ENCODE data around the gene TRIM40.

DNA sequence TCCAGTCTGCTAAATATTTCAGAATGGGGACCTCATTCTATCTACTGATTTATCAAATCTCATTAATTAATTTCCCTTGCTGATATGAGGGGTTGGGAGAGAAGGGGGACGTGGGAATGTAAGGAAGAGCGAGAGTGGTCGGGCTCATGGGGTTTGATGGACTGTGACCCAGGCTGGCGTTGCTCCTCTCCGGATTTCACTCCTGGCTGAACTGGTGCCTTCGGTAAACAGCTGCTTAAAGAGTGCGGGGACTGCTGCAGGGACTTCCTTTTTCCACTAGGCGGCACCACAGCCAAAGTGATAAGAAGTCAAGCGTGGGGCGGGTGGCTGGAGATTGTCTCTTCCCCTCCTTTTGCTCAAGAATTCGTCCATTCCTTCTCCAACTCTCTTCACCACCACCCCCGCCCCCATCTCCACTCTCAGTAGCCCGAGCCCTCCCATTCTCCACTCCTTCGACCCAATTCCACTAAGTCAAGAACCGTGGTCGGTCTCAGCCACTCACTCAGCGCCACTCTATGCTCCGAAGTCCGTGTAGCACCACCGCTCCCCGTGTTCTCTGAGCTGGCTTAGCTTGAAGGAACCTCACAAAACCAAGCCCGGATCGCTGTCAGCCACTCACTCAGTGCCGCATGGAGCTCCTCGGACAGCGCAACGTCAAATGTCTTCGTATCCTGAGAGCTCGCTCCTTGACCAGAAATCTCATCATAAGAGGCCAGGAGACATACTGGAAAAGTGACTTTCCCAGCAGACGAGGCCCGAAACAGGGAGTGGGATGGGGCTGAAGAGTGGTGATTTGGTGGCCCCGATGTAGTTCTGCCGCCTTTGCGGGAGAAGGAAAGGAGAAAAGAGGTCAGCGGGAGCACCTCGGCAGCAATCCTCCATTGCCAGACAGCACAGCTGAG, 32.7 kb upstream of the TRIM40 start:
- TF ChIP-seq, protein P1, sequence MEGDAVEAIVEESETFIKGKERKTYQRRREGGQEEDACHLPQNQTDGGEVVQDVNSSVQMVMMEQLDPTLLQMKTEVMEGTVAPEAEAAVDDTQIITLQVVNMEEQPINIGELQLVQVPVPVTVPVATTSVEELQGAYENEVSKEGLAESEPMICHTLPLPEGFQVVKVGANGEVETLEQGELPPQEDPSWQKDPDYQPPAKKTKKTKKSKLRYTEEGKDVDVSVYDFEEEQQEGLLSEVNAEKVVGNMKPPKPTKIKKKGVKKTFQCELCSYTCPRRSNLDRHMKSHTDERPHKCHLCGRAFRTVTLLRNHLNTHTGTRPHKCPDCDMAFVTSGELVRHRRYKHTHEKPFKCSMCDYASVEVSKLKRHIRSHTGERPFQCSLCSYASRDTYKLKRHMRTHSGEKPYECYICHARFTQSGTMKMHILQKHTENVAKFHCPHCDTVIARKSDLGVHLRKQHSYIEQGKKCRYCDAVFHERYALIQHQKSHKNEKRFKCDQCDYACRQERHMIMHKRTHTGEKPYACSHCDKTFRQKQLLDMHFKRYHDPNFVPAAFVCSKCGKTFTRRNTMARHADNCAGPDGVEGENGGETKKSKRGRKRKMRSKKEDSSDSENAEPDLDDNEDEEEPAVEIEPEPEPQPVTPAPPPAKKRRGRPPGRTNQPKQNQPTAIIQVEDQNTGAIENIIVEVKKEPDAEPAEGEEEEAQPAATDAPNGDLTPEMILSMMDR (IDR thresholded peaks at IDR 0.05): peak; percentile 76 to 92 (median 85)
- TF ChIP-seq POLR2A (IDR thresholded peaks at IDR 0.05): no peak
